K562 (cell line): Measurements from ENCODE around the gene PSMD14. TPM values are rescaled to one million over a fixed set of nuclear protein-coding genes. Genes with fewer than 3 reads are reported as not detected.

Experiments
- ATAC-seq: fragments of 200-7000 bp; cut with Tn5 transposase; 3 replicates; pipeline ENCODE4 v1.9.1; 2020; ENCODE audit warnings: moderate library complexity
- BruUV-seq: library from RNA; stranded (reverse); fragments of 400-500 nt; replicated peaks from 2 replicates; lab custom pipeline; 2021; lab: Mats Ljungman, UMichigan
- CTCF ChIA-PET: fragments of 300-600 bp; formaldehyde crosslinking; extraction: SDS; loops from one replicate; lab custom pipeline; 2021; ENCODE audit warnings: low intra/inter-chr PET ratio; lab: Yijun Ruan, JAX
- POLR2A ChIA-PET: fragments of 300-600, 350-650 bp; sonication (Branson Sonifier 250); formaldehyde crosslinking; extraction: SDS; loops from one replicate; lab custom pipeline; 2021; ENCODE audit warnings: antibody characterized with exemption, inconsistent platforms; lab: Yijun Ruan, JAX
- DNase-seq, 4 experiments: peaks; one replicate each; pipeline versions ENCODE4 v3.0.0 to v3.0.0-alpha.2; 2011 to 2018; ENCODE audit warnings: low spot score in 3 of 4, mixed read lengths in 3 of 4; ENCODE audit errors: extremely low read depth in 1 of 4
- FAIRE-seq: peaks from 2 replicates; lab custom pipeline; 2011; peaks lifted over from hg19 to GRCh38; lab: Jason Lieb, UNC
- H2AFZ ChIP-seq: 2 replicates; pipeline ENCODE4 v1.6.0; 2011; ENCODE audit warnings: low read depth, low read length, control low read depth, inconsistent platforms
- H3K27ac ChIP-seq: fragments of 200-600 bp; 3 replicates; pipeline ENCODE4 v1.8.0; 2011; ENCODE audit warnings: low read depth, mild to moderate bottlenecking, control low read depth, inconsistent platforms, low read length, moderate library complexity, mixed read lengths; ENCODE audit errors: extremely low read depth
- H3K27me3 ChIP-seq, 2 experiments: fragments of 300-600 bp in 1 of 2; 2 replicates in 1 of 2; 3 replicates in 1 of 2; pipeline versions ENCODE4 v1.6.0 to v1.8.0; 2011; ENCODE audit warnings: inconsistent platforms in 2 of 2, low read length in 2 of 2, mild to moderate bottlenecking in 1 of 2, mixed read lengths in 1 of 2, moderate library complexity in 1 of 2; ENCODE audit not compliant: control insufficient read depth in 2 of 2, insufficient read depth in 2 of 2
- H3K36me3 ChIP-seq: fragments of 300-600 bp; 3 replicates; pipeline ENCODE4 v1.8.0; 2011; ENCODE audit warnings: mild to moderate bottlenecking, low read length, inconsistent platforms; ENCODE audit not compliant: control insufficient read depth, insufficient read depth
- H3K4me1 ChIP-seq, 2 experiments: fragments of 200-600 bp in 1 of 2; replicated peaks in 1 of 2; 2 replicates in 1 of 2; 3 replicates in 1 of 2; pipeline versions ENCODE4 v1.5.1 to v1.8.0; 2011; ENCODE audit warnings: inconsistent platforms in 2 of 2, low read length in 2 of 2, mild to moderate bottlenecking in 1 of 2, mixed read lengths in 1 of 2, moderate library complexity in 1 of 2; ENCODE audit not compliant: control insufficient read depth in 2 of 2, insufficient read depth in 2 of 2
- H3K4me2 ChIP-seq: 2 replicates; pipeline ENCODE4 v1.6.1; 2011; ENCODE audit warnings: low read length, control low read depth, inconsistent platforms, mixed read lengths; ENCODE audit not compliant: insufficient read depth
- H3K4me3 ChIP-seq: fragments of 200-600 bp; sonication (generic), shearing (Covaris generic); 2 replicates; pipeline ENCODE4 v1.5.1; 2016; ENCODE audit warnings: control low read depth, inconsistent platforms
- H3K79me2 ChIP-seq: fragments of 200-600 bp; 3 replicates; pipeline ENCODE4 v1.8.0; 2011; ENCODE audit warnings: low read length, inconsistent platforms; ENCODE audit not compliant: control insufficient read depth, insufficient read depth
- H3K9ac ChIP-seq, 2 experiments: 2 replicates each; pipeline versions ENCODE4 v1.6.0 to v1.6.1; 2011; ENCODE audit warnings: low read depth in 2 of 2, low read length in 2 of 2, control low read depth in 1 of 2, inconsistent platforms in 1 of 2, mild to moderate bottlenecking in 1 of 2, mixed read lengths in 1 of 2; ENCODE audit not compliant: insufficient read depth in 1 of 2
- H3K9me1 ChIP-seq: one replicate; pipeline ENCODE4 v1.6.0; 2011; ENCODE audit warnings: inconsistent platforms, mild to moderate bottlenecking, low read length, moderate library complexity; ENCODE audit not compliant: control insufficient read depth, insufficient read depth
- H3K9me3 ChIP-seq: replicated peaks from 2 replicates; pipeline ENCODE4 v1.5.1; 2011; ENCODE audit warnings: low read depth, low read length, inconsistent platforms; ENCODE audit not compliant: control insufficient read depth, insufficient read depth
- H4K20me1 ChIP-seq: replicated peaks from 2 replicates; pipeline ENCODE4 v1.6.1; 2011; ENCODE audit warnings: low read length, inconsistent platforms, mixed read lengths; ENCODE audit not compliant: control insufficient read depth, insufficient read depth
- CHD1 ChIP-seq: fragments of 200-600 bp; sonication (generic); IDR thresholded peaks from one replicate; pipeline ENCODE4 v1.6.1; 2012; ENCODE audit warnings: mild to moderate bottlenecking, moderate library complexity, low read length, inconsistent platforms
- ELF1 ChIP-seq: fragments of 200-800 bp; sonication (Bioruptor generic); IDR thresholded peaks from 2 replicates; pipeline ENCODE4 v1.6.1; 2016; ENCODE audit warnings: missing genetic modification characterization, missing compliant biosample characterization
- FOXK2 ChIP-seq, 2 experiments: fragments of 450-650 bp; IDR thresholded peaks in 1 of 2; conservative IDR thresholded peaks in 1 of 2; 2 replicates each; pipeline ENCODE4 v1.6.1; 2016; ENCODE audit warnings: low read depth in 2 of 2, mild to moderate bottlenecking in 1 of 2
- LEF1 ChIP-seq: fragments of 450-650 bp; IDR thresholded peaks from 2 replicates; pipeline ENCODE4 v1.6.1; 2016; ENCODE audit warnings: mild to moderate bottlenecking
- PHB2 ChIP-seq: fragments of 450-650 bp; IDR thresholded peaks from 2 replicates; pipeline ENCODE4 v1.6.1; 2017; ENCODE audit warnings: low read depth
- RBM14 ChIP-seq: fragments of 200-400 bp; formaldehyde crosslinking; IDR thresholded peaks from 2 replicates; pipeline ENCODE4 v1.6.1; 2018; ENCODE audit warnings: low read depth, mild to moderate bottlenecking, low read length, moderate library complexity, borderline replicate concordance; ENCODE audit not compliant: insufficient read depth
- TRIM28 ChIP-seq: fragments of 450-650 bp; IDR thresholded peaks from 2 replicates; pipeline ENCODE4 v1.6.1; 2017
- ZC3H8 ChIP-seq: fragments of 450-650 bp; IDR thresholded peaks from 2 replicates; pipeline ENCODE4 v1.6.1; 2017
- ZNF316 ChIP-seq: fragments of 450-650 bp; IDR thresholded peaks from 2 replicates; pipeline ENCODE4 v1.6.1; 2016
- ZNF507 ChIP-seq: conservative IDR thresholded peaks from 2 replicates; pipeline ENCODE4 v1.6.1; 2017; ENCODE audit warnings: missing genetic modification characterization, missing compliant biosample characterization
- ZNF75A ChIP-seq: fragments of 450-650 bp; formaldehyde crosslinking; IDR thresholded peaks from 2 replicates; pipeline ENCODE4 v1.4.0; 2020; ENCODE audit warnings: mild to moderate bottlenecking
- ZNF766 ChIP-seq: fragments of 200-800 bp; sonication (Bioruptor generic); conservative IDR thresholded peaks from 2 replicates; pipeline ENCODE4 v1.6.1; 2016; ENCODE audit warnings: missing genetic modification characterization, missing compliant biosample characterization
- WGBS: fragments of 100-300 bp; shearing (Covaris generic); methylation state at CpG from one replicate; pipeline ENCODE4 v1.1.6; 2016; ENCODE audit warnings: low coverage, mixed read lengths; ENCODE audit not compliant: insufficient coverage; ENCODE audit errors: missing lambda C conversion rate; 5-methylcytosine and 5-hydroxymethylcytosine counted together
- in situ Hi-C: fragments of 300-500 bp; cut with MboI; formaldehyde crosslinking; loops from 4 replicates; pipeline ENCODE4 v1.15.0; 2018; ENCODE audit warnings: inconsistent platforms, mixed read lengths
- intact Hi-C: fragments of 100-400 bp; cut with micrococcal nuclease; formaldehyde crosslinking; loops from 2 replicates; pipeline ENCODE4 v1.14.2; 2022
- polyA plus RNA-seq, 8 experiments: library from polyadenylated mRNA; depleted of rRNA in 4 of 8; stranded (reverse) in 5 of 8; unstranded in 3 of 8; fragments of >200 nt; fragmentation: Nextera tagmentation in 2 of 8; fragmentation: Illumina TruSeq in 1 of 8; extraction: Ambion mirVana in 2 of 8; extraction: Trizol in 1 of 8; gene quantifications; 2 replicates each; pipeline versions ENCODE4 v1.2.1 to v1.2.3, GENCODE V29; 2011 to 2014; ENCODE audit warnings: inconsistent platforms in 1 of 8, missing spikeins in 1 of 8
- total RNA-seq, 7 experiments: library from RNA; depleted of rRNA in 6 of 7; stranded (reverse); fragments of >200 nt in 6 of 7; fragmentation: Illumina TruSeq in 2 of 7; extraction: Trizol in 2 of 7; gene quantifications; 2 replicates each; pipeline versions ENCODE4 v1.2.1 to v1.2.3, GENCODE V29; 2011 to 2021; ENCODE audit warnings: low replicate concordance in 1 of 7
- TF ChIP-seq, protein P1 (sequence below): fragments of 250-450 bp; sonication (Bioruptor Pico); IDR thresholded peaks from 2 replicates; pipeline ENCODE4 v1.8.0; 2021; ENCODE audit warnings: moderate library complexity, mild to moderate bottlenecking, inconsistent platforms
- TF ChIP-seq, protein P2 (sequence below): fragments of 250-450 bp; sonication (Bioruptor Pico); IDR thresholded peaks from 2 replicates; pipeline ENCODE4 v1.5.0; 2021
- TF ChIP-seq, protein P3 (sequence below): fragments of 200-400 bp; formaldehyde crosslinking; IDR thresholded peaks from 2 replicates; pipeline ENCODE4 v1.6.1; 2017; ENCODE audit warnings: mild to moderate bottlenecking, low read depth, low read length, moderate library complexity
- TF ChIP-seq, protein P4 (sequence below): fragments of 450-650 bp; IDR thresholded peaks from 2 replicates; pipeline ENCODE4 v1.6.1; 2014; ENCODE audit warnings: low read depth, mild to moderate bottlenecking, moderate library complexity, borderline replicate concordance

PSMD14 gene
- total and polyA plus RNA-seq, 9 of the 15 experiments (the other 6 are each of a cell fraction or from before 2014, with no cell fraction given) = 151 to 515 (median 228) TPM

DNA sequence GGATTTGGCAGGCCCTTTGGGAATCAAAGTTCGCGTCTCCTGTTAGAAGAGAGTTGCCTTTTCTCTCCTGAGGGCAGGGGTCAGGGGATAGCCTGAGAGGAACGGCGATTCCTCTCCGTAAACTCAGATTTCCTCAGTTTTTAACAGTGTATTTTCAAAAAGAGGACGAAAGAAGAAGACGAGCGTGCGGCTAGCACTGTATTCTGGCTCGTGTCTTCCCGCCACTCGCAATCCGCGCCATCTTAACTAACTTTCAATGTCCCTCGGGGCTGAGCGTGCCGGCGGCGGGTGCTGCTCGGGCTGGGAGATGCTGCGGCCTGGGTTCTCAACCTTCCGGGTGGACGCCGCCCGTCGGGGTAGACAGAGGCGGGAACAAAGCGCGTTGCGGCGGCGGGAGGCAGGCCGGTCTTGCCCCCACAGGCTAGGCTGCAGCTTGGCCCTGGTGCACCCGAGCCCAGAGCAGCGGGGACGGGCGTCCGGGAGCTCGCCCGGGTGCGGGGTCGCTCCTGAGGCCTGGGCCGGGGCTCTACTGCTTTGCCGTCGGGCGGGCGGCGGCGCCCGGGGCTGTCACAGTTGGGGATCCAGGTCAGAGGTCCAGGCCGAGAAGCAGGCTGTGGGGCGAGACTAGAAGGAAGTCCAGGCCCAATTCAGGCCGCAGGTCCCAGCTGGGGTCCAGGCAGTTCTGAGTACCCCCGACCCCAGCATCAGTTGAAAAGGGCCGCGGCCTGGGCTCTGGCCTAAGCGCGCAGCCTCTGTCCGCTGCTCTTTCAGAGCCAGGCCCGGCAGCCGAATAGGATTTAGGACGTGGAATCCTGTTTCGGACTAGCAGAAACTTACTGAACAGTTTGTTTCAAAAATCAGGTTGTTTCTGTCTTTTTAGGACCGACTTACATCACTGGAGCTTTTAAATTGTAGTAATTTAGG, 119.7 kb downstream of the PSMD14 start:
- in situ Hi-C loops = no loop called here
- no TSS peak for BruUV-seq
- peak; percentile 29; the same call in 2 of the 3 replicates for ATAC-seq
- Histone ChIP-seq H3K9me3 (no peaks in the 10 kb centered on the region), H4K20me1 (no peaks in the 10 kb centered on the region), H3K27ac (no peak overlapping the region), H3K4me1 (peaks cover 0 to 19% of the 10 kb centered on the region in 2 experiments; a peak in 2 of 5 replicates), H3K4me2 (no peak overlapping the region), H3K27me3 (peaks cover 32 to 43% of the 10 kb centered on the region in 2 experiments; a peak in 4 of 5 replicates), H3K9me1 (no peaks in the 10 kb centered on the region), H3K4me3 (no peak overlapping the region), H3K79me2 (no peaks in the 10 kb centered on the region), H2AFZ (no peak overlapping the region), H3K9ac (no peak overlapping the region), H3K36me3 (no peaks in the 10 kb centered on the region)
- 40% methylated on average over 53 of the region's 64 CpGs for WGBS
- FAIRE-seq = no peak
- DNase-seq = no peak
- intact Hi-C loops = no loop called here
- POLR2A ChIA-PET = no interaction called here
- CTCF ChIA-PET = no interaction called here
- TF ChIP-seq CHD1 (no peak), ZNF766 (CRISPR knock-in tag) (no peak), RBM14 (no peak), PHB2 (no peak), FOXK2 (conservative IDR thresholded peaks at IDR 0.05 in 1 of 2, IDR thresholded peaks at IDR 0.05 in 1 of 2; ENCODE audit: low read depth in 2 of 2) (no peak), TRIM28 (no peak), ZC3H8 (no peak), ELF1 (no peak), ZNF507 (no peak), LEF1 (no peak), ZNF75A (CRISPR knock-in tag) (no peak), ZNF316 (no peak)
- TF ChIP-seq, protein P1, sequence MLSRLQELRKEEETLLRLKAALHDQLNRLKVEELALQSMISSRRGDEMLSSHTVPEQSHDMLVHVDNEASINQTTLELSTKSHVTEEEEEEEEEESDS (CRISPR knock-in tag) = no peak
- TF ChIP-seq, protein P2, sequence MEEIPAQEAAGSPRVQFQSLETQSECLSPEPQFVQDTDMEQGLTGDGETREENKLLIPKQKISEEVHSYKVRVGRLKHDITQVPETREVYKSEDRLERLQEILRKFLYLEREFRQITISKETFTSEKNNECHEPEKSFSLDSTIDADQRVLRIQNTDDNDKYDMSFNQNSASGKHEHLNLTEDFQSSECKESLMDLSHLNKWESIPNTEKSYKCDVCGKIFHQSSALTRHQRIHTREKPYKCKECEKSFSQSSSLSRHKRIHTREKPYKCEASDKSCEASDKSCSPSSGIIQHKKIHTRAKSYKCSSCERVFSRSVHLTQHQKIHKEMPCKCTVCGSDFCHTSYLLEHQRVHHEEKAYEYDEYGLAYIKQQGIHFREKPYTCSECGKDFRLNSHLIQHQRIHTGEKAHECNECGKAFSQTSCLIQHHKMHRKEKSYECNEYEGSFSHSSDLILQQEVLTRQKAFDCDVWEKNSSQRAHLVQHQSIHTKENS (CRISPR knock-in tag) = no peak
- TF ChIP-seq, protein P3, sequence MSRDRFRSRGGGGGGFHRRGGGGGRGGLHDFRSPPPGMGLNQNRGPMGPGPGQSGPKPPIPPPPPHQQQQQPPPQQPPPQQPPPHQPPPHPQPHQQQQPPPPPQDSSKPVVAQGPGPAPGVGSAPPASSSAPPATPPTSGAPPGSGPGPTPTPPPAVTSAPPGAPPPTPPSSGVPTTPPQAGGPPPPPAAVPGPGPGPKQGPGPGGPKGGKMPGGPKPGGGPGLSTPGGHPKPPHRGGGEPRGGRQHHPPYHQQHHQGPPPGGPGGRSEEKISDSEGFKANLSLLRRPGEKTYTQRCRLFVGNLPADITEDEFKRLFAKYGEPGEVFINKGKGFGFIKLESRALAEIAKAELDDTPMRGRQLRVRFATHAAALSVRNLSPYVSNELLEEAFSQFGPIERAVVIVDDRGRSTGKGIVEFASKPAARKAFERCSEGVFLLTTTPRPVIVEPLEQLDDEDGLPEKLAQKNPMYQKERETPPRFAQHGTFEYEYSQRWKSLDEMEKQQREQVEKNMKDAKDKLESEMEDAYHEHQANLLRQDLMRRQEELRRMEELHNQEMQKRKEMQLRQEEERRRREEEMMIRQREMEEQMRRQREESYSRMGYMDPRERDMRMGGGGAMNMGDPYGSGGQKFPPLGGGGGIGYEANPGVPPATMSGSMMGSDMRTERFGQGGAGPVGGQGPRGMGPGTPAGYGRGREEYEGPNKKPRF = no peak
- TF ChIP-seq, protein P4, sequence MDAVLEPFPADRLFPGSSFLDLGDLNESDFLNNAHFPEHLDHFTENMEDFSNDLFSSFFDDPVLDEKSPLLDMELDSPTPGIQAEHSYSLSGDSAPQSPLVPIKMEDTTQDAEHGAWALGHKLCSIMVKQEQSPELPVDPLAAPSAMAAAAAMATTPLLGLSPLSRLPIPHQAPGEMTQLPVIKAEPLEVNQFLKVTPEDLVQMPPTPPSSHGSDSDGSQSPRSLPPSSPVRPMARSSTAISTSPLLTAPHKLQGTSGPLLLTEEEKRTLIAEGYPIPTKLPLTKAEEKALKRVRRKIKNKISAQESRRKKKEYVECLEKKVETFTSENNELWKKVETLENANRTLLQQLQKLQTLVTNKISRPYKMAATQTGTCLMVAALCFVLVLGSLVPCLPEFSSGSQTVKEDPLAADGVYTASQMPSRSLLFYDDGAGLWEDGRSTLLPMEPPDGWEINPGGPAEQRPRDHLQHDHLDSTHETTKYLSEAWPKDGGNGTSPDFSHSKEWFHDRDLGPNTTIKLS = no peak
